Right renal pelvis (tissue), 4 donors: ENCODE data around the gene ARFGAP3. TPM values are rescaled to one million over a fixed set of nuclear protein-coding genes. Genes with fewer than 3 reads are reported as not detected.
"Not testable (repeated sequence)": the region's sequence is repeated elsewhere in the genome, so short reads cannot be mapped to it uniquely, and the experiment has no call there.

Experiments used
- DNase-seq, 4 donors: peaks; one replicate each; pipeline ENCODE4 v3.0.0-alpha.2; 2013; ENCODE audit warnings: low read depth in 4 of 4, low spot score in 3 of 4, missing footprints in 1 of 4
- polyA plus RNA-seq, 4 donors: library from polyadenylated mRNA; unstranded; fragments of 120-200 nt; gene quantifications; one replicate each; pipeline ENCODE4 v1.2.1, GENCODE V29; 2013; ENCODE audit not compliant: insufficient read length in 4 of 4

The ARFGAP3 gene
- polyA plus RNA-seq, 4 donors = 45.5 to 57.4 (median 49.4) TPM

DNA sequence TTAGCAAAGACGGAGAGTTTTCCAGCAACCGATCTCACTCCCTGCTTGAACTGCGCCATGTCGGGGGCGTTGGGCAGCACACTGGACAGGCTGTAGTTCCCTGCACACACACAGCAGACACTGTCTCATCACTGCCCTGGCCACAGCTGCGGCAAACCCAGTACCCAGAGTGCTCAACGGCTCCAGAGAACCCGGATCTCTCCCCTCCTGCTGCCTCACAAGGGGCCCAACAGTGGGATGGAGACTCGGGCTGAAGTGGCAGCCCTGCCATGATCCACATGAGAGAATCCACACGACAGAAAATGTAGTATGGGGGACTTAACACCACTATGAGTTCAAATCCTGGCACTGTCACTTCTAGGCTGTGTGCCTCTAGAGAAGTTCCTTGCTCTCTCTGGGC is 58.0 kb downstream of the ARFGAP3 start:
- DNase-seq = no peak

- DNase-seq = no peak
These were observed 60.1 kb downstream of the ARFGAP3 start for GRCh38 chr22:42797011-42797410.

DNA sequence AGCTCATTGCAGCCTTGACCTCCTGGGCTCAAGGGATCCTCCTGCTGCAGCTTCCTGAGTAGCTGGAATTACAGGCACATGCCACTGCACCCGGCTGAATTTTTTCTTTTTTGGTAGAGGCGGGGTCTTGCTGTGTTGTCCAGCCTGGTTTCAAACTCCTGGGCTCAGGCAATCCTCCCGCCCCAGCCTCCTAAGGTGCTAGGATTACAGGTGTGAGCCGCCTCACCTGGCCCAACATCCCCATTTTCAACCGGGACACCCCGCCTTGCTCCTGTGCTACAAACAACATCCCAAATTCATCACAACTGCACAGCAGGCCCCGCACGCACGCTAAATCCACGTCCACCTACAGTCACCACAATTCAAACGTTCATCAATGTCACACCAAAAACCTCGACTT is 61.0 kb downstream of the ARFGAP3 start:
- no peak for DNase-seq

DNA sequence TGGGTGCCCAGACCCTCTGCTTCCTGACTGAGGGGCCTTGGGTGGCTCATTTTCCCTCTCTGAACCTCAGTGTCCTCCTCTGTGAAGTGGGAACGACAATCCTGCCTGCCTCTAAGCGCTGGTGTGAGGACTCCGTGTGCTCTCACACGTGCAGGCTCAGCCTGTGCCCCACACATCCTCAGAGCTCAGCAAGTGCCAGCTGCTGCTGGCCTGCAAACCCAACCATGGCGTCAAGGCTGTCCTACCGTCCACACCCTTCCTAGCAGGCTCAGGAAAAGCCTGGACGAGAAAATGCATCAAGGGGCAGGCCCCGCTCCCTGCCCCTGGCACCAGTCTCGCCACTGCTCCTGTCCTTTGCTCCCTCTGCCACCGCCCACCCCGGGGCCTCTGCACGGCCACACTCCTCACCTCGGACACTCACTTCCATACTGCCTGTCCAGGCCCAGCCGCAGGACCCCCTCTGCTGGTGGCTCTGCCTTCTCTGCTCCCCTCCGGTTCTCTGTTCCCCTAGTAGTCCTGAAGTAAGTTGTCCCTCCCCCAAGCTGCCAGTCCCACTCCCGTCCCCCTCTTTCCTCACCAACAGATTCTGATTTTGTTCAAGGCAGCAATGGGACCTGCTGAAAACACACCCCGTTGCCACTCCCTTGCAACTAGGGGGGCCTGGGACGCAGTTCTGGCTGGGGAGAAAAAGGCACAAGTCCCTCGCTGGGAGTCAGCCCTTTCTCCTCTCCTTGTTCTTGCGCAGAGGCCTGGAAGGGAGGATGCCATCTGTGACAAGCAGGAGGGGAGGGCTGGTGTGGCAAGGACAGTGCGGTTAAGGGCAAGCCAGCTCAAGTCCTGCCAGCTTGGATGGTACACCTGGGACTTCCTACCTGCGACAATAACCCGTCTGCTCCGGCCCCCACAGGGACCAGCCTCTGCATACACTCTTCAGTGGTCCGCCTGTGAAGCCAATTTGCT is 62.2 kb downstream of the ARFGAP3 start:
- no peak for DNase-seq

GRCh38 chr22:42793848-42794405 is 63.1 kb downstream of the ARFGAP3 start:
- DNase-seq = no peak

DNA sequence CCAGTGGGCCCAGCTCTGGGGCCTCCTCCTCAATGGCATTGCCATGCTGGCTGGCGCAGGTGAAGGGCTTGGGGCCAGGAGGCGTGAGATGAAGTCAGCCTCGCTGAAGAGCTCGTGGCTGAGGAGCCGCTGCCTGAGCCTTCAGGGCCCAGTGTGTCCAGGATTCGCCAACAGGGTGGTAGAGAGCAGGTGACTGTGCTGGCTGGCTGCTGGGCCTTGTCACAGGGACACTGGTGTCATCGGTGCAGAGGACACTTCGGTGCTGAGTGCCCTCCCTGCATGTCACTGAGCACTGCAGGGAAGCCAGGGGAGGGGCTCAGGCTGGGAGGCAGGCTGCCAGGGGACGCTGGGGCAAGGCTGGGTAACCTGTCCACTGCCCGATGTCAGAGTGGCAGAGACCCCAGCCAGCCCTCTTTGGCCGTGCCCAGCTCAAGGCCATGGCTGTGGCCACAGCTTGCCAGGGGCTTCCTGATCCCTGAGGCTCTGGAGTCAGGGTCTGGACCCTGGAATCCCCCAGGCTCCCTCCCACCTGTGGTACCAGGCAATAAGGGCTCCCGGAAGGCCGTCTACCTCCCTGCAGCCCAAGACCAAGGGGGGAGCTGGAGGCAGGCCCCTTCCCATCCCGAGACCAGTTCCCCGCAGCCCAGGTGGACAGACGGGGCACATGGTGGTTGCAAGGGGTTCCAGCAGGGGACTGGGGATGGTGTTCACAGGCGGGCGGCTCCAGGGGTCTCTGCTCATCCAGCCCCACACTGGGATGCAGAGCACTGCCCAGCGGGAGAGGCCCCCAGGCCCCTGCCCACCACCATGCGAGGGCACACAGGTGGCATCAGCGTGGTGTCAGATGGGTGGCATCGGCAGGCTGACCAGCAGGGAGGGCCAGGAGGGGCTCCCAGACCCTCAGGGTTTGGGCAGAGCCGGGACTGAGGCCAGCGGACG is 63.9 kb downstream of the ARFGAP3 start:
- DNase-seq = no peak

GRCh38 chr22:42792453-42792908 is 64.6 kb downstream of the ARFGAP3 start:
- no peak for DNase-seq

GRCh38 chr22:42791721-42792452 is 65.2 kb downstream of the ARFGAP3 start:
- no peak for DNase-seq

DNA sequence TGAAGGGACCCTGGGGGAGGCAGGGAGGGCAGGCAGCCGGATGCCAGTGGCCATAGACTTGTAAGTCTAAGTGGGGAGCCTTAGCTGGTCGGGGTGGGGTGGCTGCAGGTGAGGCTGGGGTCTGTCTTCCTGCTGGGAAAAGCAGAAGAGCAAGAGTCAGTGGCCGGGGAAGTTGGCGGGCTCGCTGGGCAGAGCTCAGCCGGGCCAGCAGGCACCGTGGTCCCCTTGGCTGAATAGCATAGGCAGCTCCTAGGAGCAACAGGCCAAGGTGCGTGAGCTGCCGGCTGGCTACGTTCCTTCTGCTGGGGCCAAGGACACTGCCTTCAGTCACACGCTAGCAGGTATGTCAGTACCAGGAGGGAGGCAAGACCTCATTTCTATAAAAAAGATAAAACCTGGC is 68.6 kb downstream of the ARFGAP3 start:
- no peak for DNase-seq

- no peak for DNase-seq
These were observed 69.1 kb downstream of the ARFGAP3 start for GRCh38 chr22:42788021-42788420.

DNA sequence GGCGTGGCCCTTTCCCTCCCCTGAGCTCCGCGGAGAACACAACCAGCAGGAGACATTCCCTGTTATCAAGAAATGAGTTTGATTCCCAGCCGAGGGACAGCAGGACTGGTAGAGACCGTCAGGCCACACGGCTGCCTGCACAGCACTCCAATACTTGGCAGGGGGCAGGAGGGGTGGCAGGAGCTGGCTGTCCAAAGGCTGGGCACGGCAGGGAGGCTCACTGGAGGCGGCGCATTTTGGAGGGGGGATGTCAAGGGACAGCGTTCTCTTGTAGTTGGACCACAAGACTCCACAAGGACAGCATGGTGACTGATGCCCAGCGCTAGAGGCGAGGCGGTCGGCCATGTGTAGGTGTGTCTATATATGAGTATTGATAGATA is 69.7 kb downstream of the ARFGAP3 start:
- no peak for DNase-seq

- DNase-seq = no peak
These were observed 70.3 kb downstream of the ARFGAP3 start for GRCh38 chr22:42786606-42787356.

- no peak for DNase-seq
These were observed 71.2 kb downstream of the ARFGAP3 start for GRCh38 chr22:42785706-42786499.

DNA sequence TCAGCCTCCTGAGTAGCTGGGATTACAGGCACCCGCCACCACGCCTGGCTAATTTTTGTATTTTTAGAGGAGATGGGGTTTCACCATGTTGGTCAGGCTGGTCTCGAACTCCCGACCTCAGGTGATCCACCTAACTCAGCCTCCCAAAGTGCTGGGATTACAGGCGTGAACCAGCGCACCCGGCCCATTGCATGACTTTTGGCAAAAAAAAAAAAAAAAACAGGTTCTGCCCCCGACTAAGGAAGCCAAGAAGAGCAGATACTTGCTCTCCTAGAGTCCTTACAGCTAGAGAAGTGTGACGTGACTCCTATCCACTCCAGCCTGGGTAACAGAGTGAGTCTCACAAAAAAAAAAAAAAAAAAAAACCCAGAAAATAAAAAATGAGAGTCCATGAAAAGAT is 74.8 kb downstream of the ARFGAP3 start:
- DNase-seq = not testable (repeated sequence)

DNA sequence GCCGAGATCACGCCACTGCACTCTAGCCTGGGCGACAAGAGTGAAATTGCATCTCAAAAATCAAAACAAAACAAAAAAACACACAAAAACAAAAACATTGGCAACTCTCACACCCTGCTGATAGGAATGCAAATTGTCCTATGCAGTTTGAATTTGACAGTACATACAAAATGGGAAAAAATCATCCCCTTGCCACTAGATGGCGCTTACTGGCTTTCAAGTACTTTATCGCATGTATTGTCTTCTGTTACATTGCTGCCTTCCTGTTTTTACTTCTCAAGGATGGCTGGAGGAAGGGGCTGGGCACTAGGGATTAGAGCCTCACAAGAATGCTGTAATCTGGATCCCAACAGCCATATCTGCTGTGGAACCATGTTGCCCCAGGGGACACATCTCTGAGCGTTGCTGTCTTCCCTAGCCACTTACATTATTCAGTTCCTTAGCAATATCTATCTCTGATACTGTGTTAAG is 77.0 kb downstream of the ARFGAP3 start:
- DNase-seq = peak; percentile 81 to 89 (median 86)

GRCh38 chr22:42777126-42777525 is 79.9 kb downstream of the ARFGAP3 start:
- no peak for DNase-seq

- DNase-seq = no peak
These were observed 83.9 kb downstream of the ARFGAP3 start for GRCh38 chr22:42773167-42773566.

GRCh38 chr22:42772647-42773046 is 84.4 kb downstream of the ARFGAP3 start:
- no peak for DNase-seq
